Testis (tissue), 3 donors: ENCODE measurements around the gene NUDT16. TPM values are rescaled to one million over a fixed set of nuclear protein-coding genes. Genes with fewer than 3 reads are reported as not detected.

Experiments
- DNase-seq: peaks from one replicate; pipeline ENCODE4 v3.0.0-alpha.2; 2019
- H3K27ac ChIP-seq, 2 donors: fragments of 200-600 bp; sonication (generic); one replicate each; pipeline ENCODE4 v1.5.1; 2019
- H3K27me3 ChIP-seq: fragments of 200-600 bp; sonication (generic); one replicate; pipeline ENCODE4 v1.5.1; 2019
- H3K36me3 ChIP-seq: fragments of 200-600 bp; sonication (generic); one replicate; pipeline ENCODE4 v1.5.1; 2017; ENCODE audit warnings: low read depth; ENCODE audit errors: missing control alignments
- H3K4me1 ChIP-seq: fragments of 200-600 bp; sonication (generic); one replicate; pipeline ENCODE4 v1.5.1; 2019
- H3K4me3 ChIP-seq, 2 donors: fragments of 200-600 bp; sonication (generic); one replicate each; pipeline ENCODE4 v1.5.1; 2017 to 2019
- H3K9me3 ChIP-seq: fragments of 200-600 bp; sonication (generic); one replicate; pipeline ENCODE4 v1.5.1; 2017
- POLR2A ChIP-seq: fragments of 450-650 bp; IDR thresholded peaks from one replicate; pipeline ENCODE4 v1.6.1; 2017; ENCODE audit warnings: antibody characterized with exemption, mild to moderate bottlenecking, moderate library complexity
- WGBS, 2 donors: methylation state at CpG; one replicate each; pipeline ENCODE4 v1.1.5; 2018; 5-methylcytosine and 5-hydroxymethylcytosine counted together
- intact Hi-C: fragments of 100-400 bp; cut with DNase I; formaldehyde crosslinking; loops from one replicate; pipeline ENCODE4 v1.15.1; 2023; ENCODE audit warnings: low total_unique reads
- polyA plus RNA-seq: library from polyadenylated mRNA; stranded (reverse); fragments of 350-450 nt; fragmentation: Illumina TruSeq; extraction: RNeasy Lipid Tissue Mini Kit (QIAGEN cat#74804); gene quantifications from one replicate; pipeline ENCODE4 v1.2.3, GENCODE V29; 2014; ENCODE audit warnings: low read depth, low replicate concordance; ENCODE audit not compliant: insufficient read depth
- total RNA-seq, 2 donors: library from RNA; depleted of rRNA; stranded (reverse); fragments of >200 nt; gene quantifications; one replicate each; pipeline ENCODE4 v1.2.3, GENCODE V29; 2016
- TF ChIP-seq, protein P1 (sequence below), 3 experiments: fragments of 450-650 bp in 2 of 3; fragments of 200-600 bp in 1 of 3; sonication (generic) in 1 of 3; IDR thresholded peaks; one replicate each; pipeline ENCODE4 v1.5.1; 2016 to 2019; ENCODE audit warnings: antibody characterized with exemption in 3 of 3, mild to moderate bottlenecking in 2 of 3, moderate library complexity in 1 of 3

Gene NUDT16
- total and polyA plus RNA-seq, 3 donors from 2014 or later: 20.6 to 26.4 (median 20.8) TPM

DNA sequence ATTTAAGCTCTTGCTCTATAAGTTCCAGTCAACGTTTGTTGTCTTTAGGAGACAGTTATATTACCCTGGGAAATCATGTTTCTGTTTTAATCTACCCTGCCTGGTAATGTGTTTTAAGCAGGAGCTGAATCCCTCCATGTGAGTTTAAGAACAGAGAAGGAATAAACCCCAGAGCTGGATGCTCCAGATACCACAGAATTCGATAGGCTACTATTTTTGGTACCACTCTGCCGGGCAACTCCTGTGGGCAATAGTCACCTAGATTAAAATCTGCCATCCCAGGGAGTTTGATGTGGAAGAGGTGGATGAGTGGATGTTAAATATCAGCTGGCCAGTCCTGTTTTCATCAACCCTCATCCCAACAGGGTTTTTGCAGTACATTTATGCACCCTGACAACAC is 20.4 kb downstream of the NUDT16 start:
- Histone ChIP-seq H3K36me3 (no peaks in the 10 kb centered on the region), H3K27me3 (no peaks in the 10 kb centered on the region), H3K27ac (no peak overlapping the region), H3K4me1 (no peaks in the 10 kb centered on the region), H3K9me3 (no peaks in the 10 kb centered on the region), H3K4me3 (no peak overlapping the region)
- intact Hi-C loops: no loop called here
- TF ChIP-seq, protein P1, sequence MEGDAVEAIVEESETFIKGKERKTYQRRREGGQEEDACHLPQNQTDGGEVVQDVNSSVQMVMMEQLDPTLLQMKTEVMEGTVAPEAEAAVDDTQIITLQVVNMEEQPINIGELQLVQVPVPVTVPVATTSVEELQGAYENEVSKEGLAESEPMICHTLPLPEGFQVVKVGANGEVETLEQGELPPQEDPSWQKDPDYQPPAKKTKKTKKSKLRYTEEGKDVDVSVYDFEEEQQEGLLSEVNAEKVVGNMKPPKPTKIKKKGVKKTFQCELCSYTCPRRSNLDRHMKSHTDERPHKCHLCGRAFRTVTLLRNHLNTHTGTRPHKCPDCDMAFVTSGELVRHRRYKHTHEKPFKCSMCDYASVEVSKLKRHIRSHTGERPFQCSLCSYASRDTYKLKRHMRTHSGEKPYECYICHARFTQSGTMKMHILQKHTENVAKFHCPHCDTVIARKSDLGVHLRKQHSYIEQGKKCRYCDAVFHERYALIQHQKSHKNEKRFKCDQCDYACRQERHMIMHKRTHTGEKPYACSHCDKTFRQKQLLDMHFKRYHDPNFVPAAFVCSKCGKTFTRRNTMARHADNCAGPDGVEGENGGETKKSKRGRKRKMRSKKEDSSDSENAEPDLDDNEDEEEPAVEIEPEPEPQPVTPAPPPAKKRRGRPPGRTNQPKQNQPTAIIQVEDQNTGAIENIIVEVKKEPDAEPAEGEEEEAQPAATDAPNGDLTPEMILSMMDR (IDR thresholded peaks at IDR 0.05): no peak
- TF ChIP-seq POLR2A: no peak
- 64 to 66% methylated on average over 3 of the region's 3 CpGs for WGBS, 2 donors
- no peak for DNase-seq

DNA sequence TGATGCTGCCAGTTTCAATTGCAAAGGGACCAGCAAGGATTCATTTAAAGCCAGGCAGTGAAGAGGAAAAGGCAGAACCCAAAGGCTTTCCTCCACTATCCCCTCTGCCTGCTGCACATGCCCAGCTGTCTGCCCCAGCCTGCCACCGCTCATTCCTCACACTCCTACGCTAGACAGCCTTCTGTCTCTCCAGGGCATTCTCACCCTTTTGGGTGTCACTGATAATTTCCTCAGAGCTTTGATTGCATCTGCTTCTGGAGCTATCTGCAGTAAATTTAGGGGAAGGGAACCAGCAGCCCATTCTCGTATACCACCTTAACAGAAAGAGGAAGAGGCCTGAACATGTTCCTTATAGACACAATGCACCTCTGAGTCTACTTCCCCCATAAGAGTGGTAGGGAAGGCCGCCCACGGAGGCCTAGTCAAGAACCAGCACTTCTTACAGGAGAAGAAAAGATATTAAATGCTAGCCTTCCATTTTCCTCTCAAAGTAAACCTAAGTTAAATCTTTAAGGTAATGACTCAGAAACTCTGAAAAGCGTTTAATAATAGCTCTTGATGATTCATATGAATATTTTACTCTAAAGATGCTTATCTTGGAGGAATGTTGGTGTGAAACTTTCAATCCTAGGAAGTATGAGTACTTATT is 20.9 kb downstream of the NUDT16 start:
- DNase-seq: no peak
- intact Hi-C loops: no loop called here
- Histone ChIP-seq H3K27ac (no peak overlapping the region), H3K27me3 (no peaks in the 10 kb centered on the region), H3K9me3 (no peaks in the 10 kb centered on the region), H3K4me1 (no peaks in the 10 kb centered on the region), H3K36me3 (no peaks in the 10 kb centered on the region), H3K4me3 (no peak overlapping the region)
- TF ChIP-seq, protein P1 (IDR thresholded peaks at IDR 0.05): no peak
- TF ChIP-seq POLR2A: no peak
- WGBS, 2 donors: 64 to 82% methylated on average over 6 of the region's 6 CpGs

DNA sequence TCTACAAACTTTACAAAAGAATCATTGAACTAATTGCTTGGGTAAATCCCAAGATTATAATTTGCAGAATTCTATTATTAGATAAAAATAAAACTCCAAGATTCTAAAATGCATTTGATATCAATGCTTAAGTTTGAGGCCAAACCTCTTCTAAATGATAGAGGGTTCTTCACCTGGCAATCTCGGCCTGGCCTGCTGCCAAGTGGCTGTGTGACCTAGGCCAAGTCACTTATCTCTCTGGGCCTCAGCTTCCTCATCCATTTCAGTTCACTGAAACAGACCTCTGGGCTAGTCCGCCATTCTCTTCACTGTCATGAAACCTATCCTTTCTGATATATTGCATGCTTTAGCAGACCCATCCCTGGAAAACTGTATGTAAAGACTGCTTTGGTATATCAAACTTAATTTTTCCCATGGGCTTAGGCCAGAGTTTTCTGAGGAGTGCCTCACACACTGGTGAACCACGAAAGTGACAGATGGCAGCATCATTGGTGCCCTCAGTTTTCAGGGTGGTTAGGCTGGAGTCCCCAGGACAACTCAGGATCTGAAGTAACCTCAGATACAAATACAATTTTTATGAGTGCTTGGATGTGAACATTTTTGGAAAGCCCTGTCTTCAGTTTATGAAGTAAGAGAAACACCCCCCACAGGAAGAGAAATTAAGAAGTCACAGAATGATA is 21.8 kb downstream of the NUDT16 start:
- H3K9me3 ChIP-seq: no peaks in the 10 kb centered on the region

DNA sequence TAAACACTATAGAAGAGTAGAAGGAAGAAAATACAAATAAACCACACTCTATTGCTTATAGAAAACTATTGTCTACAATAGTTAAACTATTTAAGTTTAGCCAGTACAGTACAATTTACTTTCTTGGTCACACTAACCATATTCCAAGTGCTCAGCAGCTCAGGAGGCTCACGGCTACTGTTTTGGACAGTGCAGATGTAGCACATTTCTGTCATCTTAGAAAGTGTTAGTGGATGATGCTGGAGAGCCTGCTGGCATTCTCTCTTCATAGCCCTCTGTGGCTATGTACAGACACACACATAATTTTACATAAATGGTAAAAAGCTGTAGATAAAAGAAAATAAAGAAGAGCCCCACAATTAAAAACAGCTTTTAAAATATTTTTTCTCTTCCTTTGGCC is 23.8 kb downstream of the NUDT16 start:
- Histone ChIP-seq H3K27me3 (no peaks in the 10 kb centered on the region), H3K4me1 (no peaks in the 10 kb centered on the region), H3K4me3 (no peak overlapping the region), H3K9me3 (no peaks in the 10 kb centered on the region), H3K27ac (no peak overlapping the region), H3K36me3 (no peaks in the 10 kb centered on the region)
- no peak for TF ChIP-seq POLR2A
- TF ChIP-seq, protein P1 (IDR thresholded peaks at IDR 0.05): no peak
- DNase-seq: no peak
- intact Hi-C loops: no loop called here
- WGBS, 2 donors: 76 to 97% methylated on average over 1 of the region's 1 CpG

More for the DNA sequence above, 21.8 kb downstream of the NUDT16 start:
- 88 to 90% methylated on average over 3 of the region's 3 CpGs for WGBS, 2 donors
- H3K27ac ChIP-seq: no peak overlapping the region
- H3K4me3 ChIP-seq: no peak overlapping the region
- no peak for DNase-seq
- H3K4me1 ChIP-seq: no peaks in the 10 kb centered on the region
- intact Hi-C loops: no loop called here
- H3K27me3 ChIP-seq: no peaks in the 10 kb centered on the region
- TF ChIP-seq, protein P1 (IDR thresholded peaks at IDR 0.05): no peak
- no peak for TF ChIP-seq POLR2A
- H3K36me3 ChIP-seq: no peaks in the 10 kb centered on the region
